OCI-LY1 (cell line): ENCODE data around the gene BMPR1B.

ENCODE experiments used
- EZH2 ChIP-seq: fragments of 200-600 bp; sonication (generic), shearing (Covaris generic); IDR thresholded peaks from 2 replicates; pipeline ENCODE4 v1.8.0; 2017; ENCODE audit warnings: borderline replicate concordance, mixed run types, mild to moderate bottlenecking, antibody characterized with exemption, low read length, moderate library complexity, mixed read lengths
- TF ChIP-seq, protein P1 (sequence below): fragments of 200-600 bp; sonication (generic), shearing (Covaris generic); IDR thresholded peaks from 2 replicates; pipeline ENCODE4 v1.5.1; 2017; ENCODE audit warnings: mild to moderate bottlenecking, antibody characterized with exemption, low read length, moderate library complexity, mixed read lengths

DNA sequence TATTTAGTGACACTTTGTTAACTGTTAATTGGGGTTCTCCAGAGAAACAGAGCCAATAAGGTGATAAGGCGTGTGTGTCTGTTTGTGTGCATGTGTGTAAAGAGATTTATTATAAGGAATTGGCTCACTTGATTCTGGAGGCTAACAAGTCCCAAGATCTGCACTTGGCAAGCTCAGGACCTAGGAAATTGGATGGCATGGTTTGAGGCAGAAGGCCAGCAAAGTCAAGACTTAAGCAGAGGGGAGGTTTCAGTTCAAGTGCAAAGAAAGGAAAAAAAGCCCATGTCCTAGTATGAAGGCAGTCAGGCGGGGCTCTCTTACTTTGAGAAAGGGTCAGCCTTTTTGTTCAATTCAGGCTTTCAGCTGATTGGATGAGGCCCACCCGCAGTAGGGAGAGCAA is 314.1 kb downstream of the BMPR1B start:
- TF ChIP-seq, protein P1, sequence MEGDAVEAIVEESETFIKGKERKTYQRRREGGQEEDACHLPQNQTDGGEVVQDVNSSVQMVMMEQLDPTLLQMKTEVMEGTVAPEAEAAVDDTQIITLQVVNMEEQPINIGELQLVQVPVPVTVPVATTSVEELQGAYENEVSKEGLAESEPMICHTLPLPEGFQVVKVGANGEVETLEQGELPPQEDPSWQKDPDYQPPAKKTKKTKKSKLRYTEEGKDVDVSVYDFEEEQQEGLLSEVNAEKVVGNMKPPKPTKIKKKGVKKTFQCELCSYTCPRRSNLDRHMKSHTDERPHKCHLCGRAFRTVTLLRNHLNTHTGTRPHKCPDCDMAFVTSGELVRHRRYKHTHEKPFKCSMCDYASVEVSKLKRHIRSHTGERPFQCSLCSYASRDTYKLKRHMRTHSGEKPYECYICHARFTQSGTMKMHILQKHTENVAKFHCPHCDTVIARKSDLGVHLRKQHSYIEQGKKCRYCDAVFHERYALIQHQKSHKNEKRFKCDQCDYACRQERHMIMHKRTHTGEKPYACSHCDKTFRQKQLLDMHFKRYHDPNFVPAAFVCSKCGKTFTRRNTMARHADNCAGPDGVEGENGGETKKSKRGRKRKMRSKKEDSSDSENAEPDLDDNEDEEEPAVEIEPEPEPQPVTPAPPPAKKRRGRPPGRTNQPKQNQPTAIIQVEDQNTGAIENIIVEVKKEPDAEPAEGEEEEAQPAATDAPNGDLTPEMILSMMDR: no peak
- no peak for TF ChIP-seq EZH2
